ENCODE results near the gene CRYL1.

- TF ChIP-seq ZNF674 (CRISPR knock-in tag; IDR thresholded peaks at IDR 0.05; ENCODE audit: low read depth) = no peak
- TF ChIP-seq ZBTB33 (CRISPR knock-in tag; IDR thresholded peaks at IDR 0.05) = no peak
- TF ChIP-seq POLR2AphosphoS5 (IDR thresholded peaks at IDR 0.05; ENCODE audit: low read depth, low read length) = no peak
- no peak for TF ChIP-seq CTCF (CRISPR knock-in tag; IDR thresholded peaks at IDR 0.05)
- no peak for TF ChIP-seq EZH2 (conservative IDR thresholded peaks at IDR 0.05; ENCODE audit: low read depth, low read length)
- TF ChIP-seq, protein P1, sequence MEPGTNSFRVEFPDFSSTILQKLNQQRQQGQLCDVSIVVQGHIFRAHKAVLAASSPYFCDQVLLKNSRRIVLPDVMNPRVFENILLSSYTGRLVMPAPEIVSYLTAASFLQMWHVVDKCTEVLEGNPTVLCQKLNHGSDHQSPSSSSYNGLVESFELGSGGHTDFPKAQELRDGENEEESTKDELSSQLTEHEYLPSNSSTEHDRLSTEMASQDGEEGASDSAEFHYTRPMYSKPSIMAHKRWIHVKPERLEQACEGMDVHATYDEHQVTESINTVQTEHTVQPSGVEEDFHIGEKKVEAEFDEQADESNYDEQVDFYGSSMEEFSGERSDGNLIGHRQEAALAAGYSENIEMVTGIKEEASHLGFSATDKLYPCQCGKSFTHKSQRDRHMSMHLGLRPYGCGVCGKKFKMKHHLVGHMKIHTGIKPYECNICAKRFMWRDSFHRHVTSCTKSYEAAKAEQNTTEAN (CRISPR knock-in tag; conservative IDR thresholded peaks at IDR 0.05) = no peak
- TF ChIP-seq IKZF4 (CRISPR knock-in tag; IDR thresholded peaks at IDR 0.05; ENCODE audit: borderline replicate concordance, low read depth, not compliant biosample characterization) = no peak
- TF ChIP-seq HNRNPH1 (optimal IDR thresholded peaks at IDR 0.05; ENCODE audit: low read depth, low read length) = no peak
- no peak for TF ChIP-seq RXRB (CRISPR knock-in tag; IDR thresholded peaks at IDR 0.05; ENCODE audit: borderline replicate concordance)
- no peak for TF ChIP-seq ZNF281 (CRISPR knock-in tag; IDR thresholded peaks at IDR 0.05; ENCODE audit: borderline replicate concordance)
- TF ChIP-seq POLR2A (IDR thresholded peaks at IDR 0.05; ENCODE audit: insufficient read depth in 1 of 2, low read depth in 2 of 2, low read length in 2 of 2) = no peak
Measured at GRCh38 chr13:20373861-20374260, 151.8 kb downstream of the CRYL1 start.

All from HepG2 (cell line).